T-helper 1 cell treated with Interleukin-12 subunit alpha and Interleukin-12 subunit beta and Interleukin-4 antibody, amounts not matched to agents 30 ng/mL and 1 ng/mL, for 36 hours (primary cell): ENCODE data around the gene ZFP37. TPM values are rescaled to one million over a fixed set of nuclear protein-coding genes. Genes with fewer than 3 reads are reported as not detected.

Source experiments
- total RNA-seq: library from RNA; stranded (reverse); gene quantifications from 2 replicates; pipeline ENCODE4 v1.2.3, GENCODE V29; 2022

Gene ZFP37
- total RNA-seq, 1 donor from 2014 or later, result 0.15 TPM

Other genes starting within 250 kb of the ZFP37 start
- not detected in 2 replicates for gene SLC46A2, start 165.8 kb downstream of the ZFP37 start, total RNA-seq
- gene ZNF883, start 44.5 kb downstream of the ZFP37 start, total RNA-seq, result 0.15 TPM in 1 of 2 replicates, not detected in the other
- 5.0 and 5.2 TPM in 2 replicates for gene SLC31A2, start 94.3 kb upstream of the ZFP37 start, total RNA-seq
- gene FKBP15, start 164.6 kb upstream of the ZFP37 start, total RNA-seq, result 41.0 and 43.7 TPM in 2 replicates
- 9.4 and 9.5 TPM in 2 replicates for gene SLC31A1, start 164.8 kb upstream of the ZFP37 start, total RNA-seq
- gene CDC26, start 218.8 kb upstream of the ZFP37 start, total RNA-seq, result 35.7 and 37.5 TPM in 2 replicates
- 34.8 and 36.4 TPM in 2 replicates for gene PRPF4, start 218.9 kb upstream of the ZFP37 start, total RNA-seq
- 0.34 TPM in 1 of 2 replicates, not detected in the other for gene RNF183, start 246.7 kb upstream of the ZFP37 start, total RNA-seq